Muscle layer of colon (tissue), 2 donors: ENCODE data around the gene SYT1.

Source experiments
- H3K27ac ChIP-seq: one replicate; pipeline ENCODE4 v1.7.0; 2013; ENCODE audit warnings: low read depth, mild to moderate bottlenecking, low read length, moderate library complexity
- H3K27me3 ChIP-seq, 2 donors: one replicate each; pipeline ENCODE4 v1.7.0; 2013; ENCODE audit warnings: low read length in 2 of 2, mild to moderate bottlenecking in 2 of 2; ENCODE audit not compliant: insufficient read depth in 2 of 2, control insufficient read depth in 1 of 2
- H3K36me3 ChIP-seq: one replicate; pipeline ENCODE4 v1.7.0; 2013; ENCODE audit warnings: mild to moderate bottlenecking, low read length; ENCODE audit not compliant: insufficient read depth
- H3K4me1 ChIP-seq: one replicate; pipeline ENCODE4 v1.7.0; 2013; ENCODE audit warnings: mild to moderate bottlenecking, low read length; ENCODE audit not compliant: insufficient read depth
- H3K4me3 ChIP-seq, 2 donors: one replicate each; pipeline ENCODE4 v1.7.0; 2013; ENCODE audit warnings: low read length in 2 of 2, low read depth in 1 of 2, mild to moderate bottlenecking in 1 of 2, moderate library complexity in 1 of 2
- H3K9ac ChIP-seq: one replicate; pipeline ENCODE4 v1.7.0; 2013; ENCODE audit warnings: low read length
- H3K9me3 ChIP-seq: one replicate; pipeline ENCODE4 v1.7.0; 2013; ENCODE audit warnings: mild to moderate bottlenecking, low read length
- donor health status: abdominal sarcoma.
- donor health status: Adenocarcinoma of cecum.

The SYT1 gene

DNA sequence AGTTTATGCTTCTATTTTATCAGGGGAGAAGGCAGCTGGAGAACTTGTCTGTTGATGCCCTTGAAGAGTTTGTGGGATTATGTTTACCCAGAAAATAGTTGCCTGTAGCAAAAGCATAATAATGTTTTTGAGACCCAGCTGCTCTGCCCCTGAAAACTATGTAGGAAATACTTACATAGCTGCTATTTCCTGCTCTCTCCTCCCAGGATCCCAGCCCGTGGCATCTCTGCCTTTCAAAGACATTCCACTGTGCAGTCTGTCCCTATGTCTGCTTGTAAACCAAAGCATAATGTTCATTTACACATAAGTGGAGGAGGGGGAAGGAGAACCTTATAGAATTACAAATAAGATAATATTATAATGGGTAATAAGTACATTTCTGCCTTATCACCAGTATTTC lies 198.7 kb downstream of the SYT1 start:
- H3K27me3 ChIP-seq: no peaks in the 10 kb centered on the region
- no peak overlapping the region for H3K4me3 ChIP-seq
- no peak overlapping the region for H3K9ac ChIP-seq
- no peaks in the 10 kb centered on the region for H3K36me3 ChIP-seq
- H3K27ac ChIP-seq: no peak overlapping the region
- H3K9me3 ChIP-seq: no peaks in the 10 kb centered on the region
- H3K4me1 ChIP-seq: no peaks in the 10 kb centered on the region

DNA sequence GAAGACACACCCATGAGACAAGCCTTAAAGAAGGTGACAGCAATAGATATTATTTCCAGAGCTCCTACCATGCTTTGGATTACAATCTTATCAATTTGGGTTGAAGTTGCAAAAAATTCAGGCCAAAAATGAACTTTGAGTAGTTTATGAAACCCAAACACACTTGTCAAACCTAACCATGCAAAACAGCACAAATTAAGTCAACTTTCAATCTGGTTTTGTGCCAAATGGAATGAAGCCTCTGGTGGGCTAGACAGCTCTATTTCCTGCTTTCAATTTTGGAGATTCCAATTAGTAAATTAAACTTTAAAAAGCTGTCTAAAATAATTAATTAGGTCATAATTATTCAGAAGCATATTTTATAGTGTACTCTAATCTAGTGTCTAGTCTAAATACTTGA lies 203.4 kb downstream of the SYT1 start:
- Histone ChIP-seq H3K9ac (no peak overlapping the region), H3K9me3 (no peaks in the 10 kb centered on the region), H3K4me3 (no peak overlapping the region), H3K27ac (no peak overlapping the region), H3K27me3 (no peaks in the 10 kb centered on the region), H3K36me3 (no peaks in the 10 kb centered on the region), H3K4me1 (no peaks in the 10 kb centered on the region)

DNA sequence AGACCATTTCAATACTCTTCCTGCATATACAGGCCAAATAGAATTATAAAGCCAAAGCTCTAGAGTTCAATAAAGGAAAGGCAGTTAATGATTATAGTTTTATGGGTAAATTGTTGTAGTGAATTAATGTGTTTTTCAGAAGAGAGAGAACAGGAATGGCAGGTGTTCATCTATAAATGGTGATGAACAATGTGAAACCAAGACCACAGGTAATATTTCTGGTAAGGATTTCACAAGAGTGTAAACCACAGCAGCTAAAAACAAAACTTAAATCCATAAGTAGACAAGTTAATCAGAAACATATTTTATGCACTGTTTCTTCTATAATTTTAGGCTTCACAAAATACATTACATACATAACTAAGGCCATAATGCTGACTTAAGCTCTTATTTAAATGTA lies 204.4 kb downstream of the SYT1 start:
- Histone ChIP-seq H3K4me3 (no peak overlapping the region), H3K27ac (no peak overlapping the region), H3K9me3 (no peaks in the 10 kb centered on the region), H3K9ac (no peak overlapping the region), H3K4me1 (no peaks in the 10 kb centered on the region), H3K27me3 (no peaks in the 10 kb centered on the region), H3K36me3 (no peaks in the 10 kb centered on the region)

DNA sequence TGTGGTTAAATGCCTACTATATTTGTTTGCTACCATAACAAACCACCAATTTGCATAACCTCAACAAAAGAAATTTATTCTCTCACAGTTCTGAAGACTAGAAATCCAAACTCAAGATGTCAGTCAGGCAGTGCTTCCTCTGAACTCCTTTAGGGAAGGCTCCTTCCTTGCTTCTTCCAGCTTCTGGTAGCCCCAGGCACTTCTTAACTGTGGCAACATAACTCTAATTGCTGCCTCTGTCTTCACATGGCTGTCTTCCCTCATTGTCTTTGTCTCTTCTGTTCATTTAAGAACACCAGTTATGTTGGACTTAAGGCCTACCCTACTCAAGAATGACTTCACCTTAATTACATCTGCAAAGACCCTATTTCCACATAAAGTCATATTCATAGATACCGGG lies 206.9 kb downstream of the SYT1 start:
- Histone ChIP-seq H3K4me1 (no peaks in the 10 kb centered on the region), H3K4me3 (no peak overlapping the region), H3K27me3 (no peaks in the 10 kb centered on the region), H3K9me3 (no peaks in the 10 kb centered on the region), H3K36me3 (no peaks in the 10 kb centered on the region), H3K27ac (no peak overlapping the region), H3K9ac (no peak overlapping the region)

DNA sequence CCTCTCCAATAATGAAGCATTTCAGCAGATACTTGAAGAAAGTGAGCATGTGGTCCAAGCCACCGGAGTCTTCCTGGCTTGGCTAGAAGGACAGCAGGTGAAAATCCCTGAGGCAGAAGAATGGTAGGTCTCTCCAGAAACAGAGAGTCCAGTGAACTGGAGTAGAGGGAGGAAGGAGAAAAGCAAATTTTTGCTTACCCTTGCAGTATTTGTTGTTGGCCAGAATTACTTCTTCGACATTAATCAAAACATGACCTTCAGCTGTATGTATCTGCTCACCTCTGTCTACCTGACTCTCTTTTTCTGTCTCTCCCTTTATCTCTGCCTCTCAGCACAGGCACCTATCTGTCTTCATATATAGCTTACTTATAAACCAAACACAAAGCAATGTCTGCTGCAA lies 208.9 kb downstream of the SYT1 start:
- Histone ChIP-seq H3K27me3 (no peaks in the 10 kb centered on the region), H3K9ac (no peak overlapping the region), H3K4me3 (no peak overlapping the region), H3K36me3 (no peaks in the 10 kb centered on the region), H3K27ac (no peak overlapping the region), H3K4me1 (no peaks in the 10 kb centered on the region), H3K9me3 (no peaks in the 10 kb centered on the region)

DNA sequence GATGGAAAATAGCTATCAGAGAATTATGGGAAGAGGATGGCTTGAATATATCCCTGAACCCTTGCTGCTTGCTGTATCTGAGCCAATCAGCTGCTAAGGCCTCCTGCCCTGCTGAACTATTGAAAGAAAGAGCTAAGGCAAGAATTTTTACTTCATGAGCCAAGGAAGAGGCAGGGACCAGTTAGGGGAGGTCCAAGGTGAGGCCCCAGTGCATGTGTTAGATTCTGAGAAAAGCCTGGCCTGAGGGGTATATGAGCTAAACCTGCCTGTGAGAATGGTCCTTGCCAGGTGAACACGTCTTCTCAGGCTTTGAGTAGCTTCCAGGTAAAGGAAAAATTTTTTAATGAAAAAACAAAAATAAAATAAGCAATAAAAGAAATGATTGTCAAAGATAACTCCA lies 218.0 kb downstream of the SYT1 start:
- no peaks in the 10 kb centered on the region for H3K4me1 ChIP-seq

DNA sequence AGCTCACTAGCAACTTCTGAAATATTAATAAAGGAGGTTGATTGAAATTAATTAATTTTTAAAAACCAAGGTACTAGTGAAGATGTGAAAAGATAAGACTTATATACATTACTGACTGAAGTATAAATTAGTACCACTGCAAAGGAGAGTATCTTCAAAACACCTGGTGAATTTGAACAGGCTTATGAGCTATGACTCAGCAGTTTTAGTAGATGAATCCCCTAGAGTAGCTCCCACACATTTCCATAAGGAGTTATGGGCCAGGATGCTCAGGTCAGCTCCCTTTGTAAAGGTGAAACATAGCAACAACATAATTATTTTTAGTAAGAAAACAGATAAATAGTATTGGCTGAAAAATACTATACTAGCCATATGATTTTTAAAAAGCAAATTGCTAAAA lies 218.6 kb downstream of the SYT1 start:
- no peaks in the 10 kb centered on the region for H3K36me3 ChIP-seq
- no peaks in the 10 kb centered on the region for H3K4me1 ChIP-seq
- H3K4me3 ChIP-seq: no peak overlapping the region
- H3K27me3 ChIP-seq: no peaks in the 10 kb centered on the region
- no peaks in the 10 kb centered on the region for H3K9me3 ChIP-seq
- no peak overlapping the region for H3K27ac ChIP-seq
- H3K9ac ChIP-seq: no peak overlapping the region

More for the DNA sequence above, 218.0 kb downstream of the SYT1 start:
- no peak overlapping the region for H3K4me3 ChIP-seq
- H3K9ac ChIP-seq: no peak overlapping the region
- H3K36me3 ChIP-seq: no peaks in the 10 kb centered on the region
- H3K9me3 ChIP-seq: no peaks in the 10 kb centered on the region
- no peaks in the 10 kb centered on the region for H3K27me3 ChIP-seq
- no peak overlapping the region for H3K27ac ChIP-seq

DNA sequence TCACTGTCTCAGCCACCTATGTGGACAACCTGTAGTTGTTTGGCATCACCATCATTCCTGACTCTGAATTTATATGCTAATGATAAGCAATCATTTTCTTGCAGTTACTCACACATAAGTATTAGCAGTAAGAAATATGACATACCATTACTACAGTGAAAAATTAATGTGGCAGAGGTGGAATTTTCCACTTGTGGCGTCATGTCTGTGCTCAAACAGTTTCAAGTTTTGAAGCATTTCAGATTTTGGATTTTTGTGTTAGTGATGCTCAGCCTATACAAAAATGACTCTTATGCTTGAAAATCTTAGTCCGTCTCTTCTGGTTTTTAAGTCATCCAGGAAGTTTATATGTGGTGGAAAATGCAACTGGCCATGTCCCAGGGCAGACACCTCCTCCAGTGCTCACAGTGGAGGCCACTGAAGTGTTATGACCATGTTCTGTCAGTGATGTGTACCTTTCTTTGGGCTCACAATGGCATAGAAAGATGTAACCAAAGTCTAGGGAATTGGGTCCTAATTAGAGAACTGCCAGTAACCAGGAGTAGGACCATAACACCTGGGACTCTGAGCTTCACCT lies 220.6 kb downstream of the SYT1 start:
- Histone ChIP-seq H3K4me3 (no peak overlapping the region), H3K9ac (no peak overlapping the region), H3K27me3 (no peaks in the 10 kb centered on the region), H3K27ac (no peak overlapping the region), H3K4me1 (no peaks in the 10 kb centered on the region), H3K36me3 (no peaks in the 10 kb centered on the region), H3K9me3 (no peaks in the 10 kb centered on the region)

DNA sequence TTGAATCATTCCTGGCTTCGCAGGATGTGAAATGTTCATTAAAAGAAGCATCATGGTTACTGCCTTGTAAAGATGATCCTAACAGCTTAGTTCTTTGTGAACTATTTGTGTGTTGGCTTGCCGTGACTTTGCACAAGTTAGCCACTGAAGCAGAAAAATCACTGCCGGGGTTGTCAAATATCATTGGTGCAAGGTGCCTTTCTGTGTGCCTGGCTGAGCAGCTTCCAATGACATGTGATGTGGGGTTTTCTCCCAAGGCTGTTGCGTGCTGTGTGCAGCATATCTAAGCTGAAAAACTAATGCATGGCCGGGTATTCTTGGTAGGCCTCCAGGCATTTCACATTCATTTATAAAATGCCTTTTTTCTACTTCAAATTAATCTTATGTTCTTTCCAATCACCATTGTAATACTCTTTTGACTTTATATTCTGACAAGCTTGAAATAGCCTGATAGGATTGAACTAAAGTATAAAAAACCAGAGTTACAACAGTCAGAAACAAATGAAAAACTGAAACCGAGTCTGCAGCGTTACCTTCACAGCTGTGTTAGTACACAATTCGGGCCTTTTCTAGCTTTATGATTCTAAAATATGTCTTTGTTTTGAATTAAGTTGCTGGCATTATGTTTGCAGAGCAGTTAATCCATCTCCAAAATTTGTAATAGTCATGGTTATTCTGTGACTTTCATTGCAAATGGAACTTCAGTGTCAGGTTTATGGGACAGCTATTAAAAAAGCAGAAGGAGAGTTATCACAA lies 222.1 kb downstream of the SYT1 start:
- no peaks in the 10 kb centered on the region for H3K36me3 ChIP-seq
- no peak overlapping the region for H3K4me3 ChIP-seq

DNA sequence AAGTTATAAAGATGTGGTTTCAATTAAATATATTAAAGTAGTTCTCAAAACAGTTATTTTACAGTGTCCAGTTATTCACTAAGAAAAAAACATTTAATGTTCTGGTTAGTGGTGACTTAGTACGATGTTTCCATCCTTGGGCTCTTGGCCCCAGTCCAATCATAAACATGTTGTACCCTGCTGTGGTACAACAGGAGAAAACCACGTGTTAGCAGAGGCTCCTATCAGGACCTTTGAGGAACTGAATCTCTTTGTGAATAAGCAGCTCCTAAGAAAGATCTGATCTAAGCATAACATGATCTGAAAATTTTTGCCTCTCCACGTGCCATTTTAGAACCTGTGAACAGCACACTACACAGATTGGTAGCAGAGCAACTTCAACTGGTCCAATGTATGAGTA lies 234.0 kb downstream of the SYT1 start:
- H3K9me3 ChIP-seq: no peaks in the 10 kb centered on the region
- H3K9ac ChIP-seq: no peak overlapping the region
- no peak overlapping the region for H3K27ac ChIP-seq

More for the DNA sequence above, 222.1 kb downstream of the SYT1 start:
- H3K9ac ChIP-seq: no peak overlapping the region
- H3K27ac ChIP-seq: no peak overlapping the region
- H3K4me1 ChIP-seq: no peaks in the 10 kb centered on the region
- H3K27me3 ChIP-seq: no peaks in the 10 kb centered on the region
- no peaks in the 10 kb centered on the region for H3K9me3 ChIP-seq

DNA sequence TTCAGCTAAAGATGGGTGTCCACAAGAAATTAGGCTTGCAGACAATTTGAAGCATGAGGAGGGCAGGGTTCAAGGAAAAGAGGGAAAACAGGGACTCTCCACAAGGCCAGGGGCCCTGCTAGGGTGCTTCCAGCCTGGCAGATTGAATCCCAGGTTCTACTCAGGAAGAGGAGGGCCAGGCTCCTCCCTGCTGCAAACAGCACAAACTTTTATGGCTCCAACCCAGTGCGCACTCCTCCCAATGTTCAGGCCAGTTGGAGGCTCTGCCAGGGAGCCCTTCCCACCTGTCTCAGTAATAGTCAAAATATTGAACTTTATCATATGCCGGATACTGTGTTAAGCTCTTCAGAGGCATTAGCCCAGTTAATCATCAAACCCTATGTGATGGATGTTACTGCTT lies 244.4 kb downstream of the SYT1 start:
- Histone ChIP-seq H3K27ac (no peak overlapping the region), H3K36me3 (no peaks in the 10 kb centered on the region), H3K4me3 (no peak overlapping the region), H3K9me3 (no peaks in the 10 kb centered on the region), H3K4me1 (no peaks in the 10 kb centered on the region), H3K27me3 (no peaks in the 10 kb centered on the region), H3K9ac (no peak overlapping the region)

More for the DNA sequence above, 234.0 kb downstream of the SYT1 start:
- no peaks in the 10 kb centered on the region for H3K27me3 ChIP-seq
- no peaks in the 10 kb centered on the region for H3K4me1 ChIP-seq
- no peaks in the 10 kb centered on the region for H3K36me3 ChIP-seq
- no peak overlapping the region for H3K4me3 ChIP-seq

DNA sequence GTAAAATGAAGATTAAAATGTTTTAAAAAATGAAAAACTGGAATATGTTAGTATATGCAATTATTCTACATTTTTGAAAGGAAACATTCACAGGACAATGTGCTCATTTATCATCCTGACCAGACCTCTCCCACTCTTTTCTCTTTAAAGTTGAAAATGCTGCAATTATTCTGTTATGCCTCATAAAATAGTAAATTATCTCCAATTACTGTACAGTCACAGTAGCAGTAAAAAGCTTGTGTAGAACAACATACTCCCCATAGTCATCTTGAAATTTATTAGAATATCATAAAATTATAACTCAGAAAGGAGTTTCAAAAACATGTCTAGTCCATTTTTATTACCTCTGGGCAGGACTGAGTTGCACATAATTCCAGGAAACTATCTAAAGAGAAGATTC lies 250.3 kb downstream of the SYT1 start:
- no peak overlapping the region for H3K9ac ChIP-seq
- no peaks in the 10 kb centered on the region for H3K9me3 ChIP-seq
- no peak overlapping the region for H3K4me3 ChIP-seq
- no peaks in the 10 kb centered on the region for H3K36me3 ChIP-seq
- no peaks in the 10 kb centered on the region for H3K27me3 ChIP-seq
- no peaks in the 10 kb centered on the region for H3K4me1 ChIP-seq
- no peak overlapping the region for H3K27ac ChIP-seq
